HG03139 (cell line): ENCODE data around the gene MESP1.

ENCODE experiments used
- ATAC-seq: cut with Tn5 transposase; IDR thresholded peaks from one replicate; pipeline ENCODE4 v1.9.1; 2021; ENCODE audit not compliant: unreplicated experiment

MESP1 gene

DNA sequence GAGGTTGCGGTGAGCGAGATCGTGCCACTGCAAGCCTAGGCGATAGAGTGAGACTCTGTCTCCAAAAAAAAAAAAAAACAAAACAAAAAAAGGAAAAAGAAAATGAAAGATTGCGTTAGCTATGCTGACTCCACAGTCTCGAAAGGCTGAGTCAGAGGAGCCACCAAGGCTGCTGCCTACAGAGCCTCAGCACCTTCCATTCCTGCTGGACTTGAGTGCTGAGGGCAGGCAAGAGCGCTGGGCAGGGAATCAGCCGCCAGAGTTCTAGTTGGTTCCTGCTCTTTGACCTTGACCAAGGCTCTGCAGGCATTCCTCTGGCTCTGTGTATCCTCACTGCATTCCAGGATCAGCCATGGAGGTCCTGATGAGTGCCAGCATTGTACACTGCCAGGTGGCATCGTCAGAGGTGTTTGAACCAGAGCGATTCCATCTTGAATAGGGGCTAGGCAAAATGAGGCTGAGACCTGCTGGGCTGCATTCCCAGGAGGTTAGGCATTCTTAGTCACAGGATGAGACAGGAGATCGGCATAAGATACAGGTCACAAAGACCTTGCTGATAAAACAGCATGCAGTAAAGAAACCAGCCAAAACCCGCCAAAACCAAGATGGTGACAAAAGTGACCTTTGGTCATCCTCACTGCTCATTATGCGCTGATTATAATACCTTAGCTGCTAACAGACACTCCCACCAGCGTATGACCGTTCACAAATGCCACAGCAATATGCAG lies 31.0 kb upstream of the MESP1 start:
- ATAC-seq = no peak

DNA sequence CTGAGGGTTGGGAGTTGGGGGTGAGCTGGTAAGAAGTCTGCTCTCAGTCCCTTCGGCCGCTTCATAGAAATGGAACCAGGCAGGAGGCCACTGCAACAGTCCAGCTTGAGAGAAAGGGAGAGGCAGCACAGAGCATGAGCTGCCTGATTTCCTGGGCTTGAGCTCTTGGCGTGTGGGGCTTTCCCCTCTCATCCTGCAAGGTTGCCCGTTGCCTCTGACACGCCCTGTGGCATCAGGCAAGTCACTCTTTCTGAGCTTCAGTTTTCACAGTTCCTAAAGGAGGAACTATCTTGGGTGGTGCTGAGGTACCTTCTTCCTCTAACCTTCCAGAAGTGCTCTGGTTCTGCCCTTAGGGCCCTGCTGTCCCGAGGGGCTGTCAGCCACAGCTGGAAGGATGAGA lies 30.0 kb upstream of the MESP1 start:
- no peak for ATAC-seq

DNA sequence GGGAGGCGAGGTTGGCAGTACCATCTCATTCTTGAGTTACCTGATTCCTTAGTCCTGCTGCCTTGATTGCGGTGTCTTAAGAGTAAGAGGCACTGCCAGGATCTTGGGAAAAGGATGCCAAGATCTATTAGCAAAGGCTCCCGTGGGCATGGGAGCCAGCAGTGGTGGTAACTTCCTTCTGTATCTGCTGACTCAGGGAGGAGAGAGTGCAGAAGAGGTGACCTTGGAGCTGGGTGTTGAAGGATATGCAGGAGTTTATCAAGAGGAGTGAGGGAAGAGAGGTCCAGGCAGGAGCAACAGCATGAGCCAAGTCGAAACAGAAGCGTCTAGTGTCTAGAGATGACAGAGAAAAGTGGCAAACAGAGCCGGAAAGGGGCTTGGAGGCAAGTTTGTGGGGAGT lies 29.6 kb upstream of the MESP1 start:
- ATAC-seq = no peak

DNA sequence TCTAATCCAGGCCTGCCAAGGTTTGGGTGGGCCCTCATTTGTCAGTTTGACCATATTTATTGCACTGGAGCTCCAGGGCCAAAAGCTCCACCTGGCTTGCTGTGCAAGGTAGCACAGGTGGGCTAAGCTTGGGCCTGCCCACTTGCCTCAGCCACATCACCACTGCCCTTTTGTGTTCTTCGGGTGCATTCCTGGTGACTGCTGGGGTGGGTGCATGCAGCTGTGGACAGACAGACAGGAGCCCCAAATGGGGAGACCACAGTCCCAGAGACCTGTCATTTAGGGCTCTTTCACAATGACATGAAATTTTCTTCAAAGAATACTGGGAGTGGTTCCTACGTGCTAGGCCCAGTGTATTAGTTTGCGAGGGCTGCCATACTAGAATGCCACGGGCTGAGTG lies 27.8 kb upstream of the MESP1 start:
- no peak for ATAC-seq

DNA sequence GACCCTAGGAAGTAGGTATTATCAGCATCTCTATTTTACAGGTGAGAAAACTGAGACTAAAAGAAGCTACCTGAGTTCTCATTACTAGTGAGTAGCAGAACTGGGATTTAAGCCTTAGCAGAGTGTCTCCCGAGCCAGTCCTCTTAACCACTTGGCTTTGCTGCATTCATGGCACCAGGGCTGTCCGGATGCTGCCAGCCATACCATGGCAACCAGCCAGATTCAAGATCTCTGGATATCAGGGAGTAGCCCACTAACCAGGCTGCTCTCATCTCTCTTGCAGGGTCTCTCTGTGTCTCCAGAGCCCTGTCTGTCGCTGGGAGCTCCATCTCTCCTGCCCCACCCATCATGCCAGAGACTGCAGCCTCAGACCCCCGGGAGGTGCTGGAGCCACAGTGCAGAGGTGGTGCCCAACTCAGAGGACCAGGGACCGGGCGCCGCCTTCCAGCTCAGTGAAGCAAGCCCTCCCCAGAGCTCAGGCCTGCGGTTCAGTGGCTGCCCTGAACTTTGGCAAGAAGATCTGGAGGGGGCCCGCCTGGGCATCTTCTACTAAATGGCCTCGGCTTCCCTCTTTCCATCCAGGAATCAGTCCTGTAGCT lies 26.8 kb upstream of the MESP1 start:
- no peak for ATAC-seq

DNA sequence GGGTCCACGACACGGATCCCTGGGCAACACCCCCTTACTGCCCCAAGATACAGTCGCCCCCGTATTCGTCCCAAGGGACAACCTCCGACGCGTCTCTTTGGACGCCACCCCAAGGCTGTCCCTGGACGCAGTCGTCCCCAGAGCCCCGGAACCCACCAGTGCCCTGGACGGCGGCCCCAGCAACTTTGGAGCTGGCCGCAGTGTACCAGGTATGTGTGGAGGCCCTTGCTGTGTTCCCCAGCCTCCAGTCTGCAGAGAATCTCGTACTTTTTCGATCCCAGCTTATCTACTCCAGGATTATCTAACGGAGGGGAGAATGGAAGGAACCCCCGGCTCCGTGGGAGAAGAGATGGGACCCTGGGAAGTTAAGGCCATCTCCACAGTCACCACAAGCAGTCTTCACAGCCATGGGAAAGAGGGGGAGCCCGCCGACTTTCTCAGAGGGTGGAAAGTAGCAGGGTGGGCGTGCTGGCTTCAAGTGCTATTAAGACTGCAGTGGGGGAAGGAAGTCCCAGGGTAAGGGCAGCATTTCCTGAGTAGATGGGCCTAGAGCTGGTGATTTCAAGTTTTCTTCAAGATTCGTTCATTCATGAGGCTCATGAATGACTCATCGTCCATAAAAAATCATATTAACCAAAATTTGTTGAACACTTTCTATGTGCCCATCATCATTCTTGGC lies 26.2 kb upstream of the MESP1 start:
- ATAC-seq = no peak

DNA sequence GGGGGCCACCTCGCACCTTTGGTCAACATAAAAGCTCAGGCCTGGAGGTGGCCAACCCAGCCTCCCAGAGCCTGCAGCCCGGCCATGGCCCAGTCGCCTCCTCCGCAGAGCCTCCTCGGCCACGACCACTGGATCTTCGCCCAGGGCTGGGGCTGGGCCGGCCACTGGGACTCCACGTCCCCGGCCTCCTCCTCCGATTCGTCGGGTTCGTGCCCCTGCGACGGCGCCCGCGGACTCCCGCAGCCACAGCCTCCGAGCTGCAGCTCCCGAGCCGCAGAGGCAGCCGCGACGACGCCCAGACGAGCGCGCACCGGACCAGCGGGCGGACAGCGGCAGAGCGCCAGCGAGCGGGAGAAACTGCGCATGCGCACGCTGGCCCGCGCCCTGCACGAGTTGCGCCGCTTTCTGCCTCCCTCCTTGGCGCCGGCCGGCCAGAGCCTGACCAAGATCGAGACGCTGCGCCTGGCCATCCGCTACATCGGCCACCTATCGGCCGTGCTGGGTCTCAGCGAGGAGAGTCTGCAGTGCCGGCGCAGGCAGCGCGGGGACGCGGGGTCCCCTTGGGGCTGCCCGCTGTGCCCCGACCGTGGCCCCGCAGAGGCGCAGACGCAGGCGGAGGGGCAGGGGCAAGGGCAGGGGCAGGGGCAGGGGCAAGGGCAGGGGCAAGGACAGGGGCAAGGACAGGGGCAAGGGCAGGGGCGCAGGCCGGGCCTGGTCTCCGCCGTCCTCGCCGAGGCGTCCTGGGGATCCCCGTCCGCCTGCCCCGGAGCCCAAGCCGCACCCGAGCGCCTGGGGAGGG lies 25.4 kb upstream of the MESP1 start, which contains the start of gene MESP2:
Gene MESP2 (plus strand): TSS at position 59 of the 799 bp plus-strand sequence. CDS start 26 bp downstream, at position 85.
- no peak for ATAC-seq

DNA sequence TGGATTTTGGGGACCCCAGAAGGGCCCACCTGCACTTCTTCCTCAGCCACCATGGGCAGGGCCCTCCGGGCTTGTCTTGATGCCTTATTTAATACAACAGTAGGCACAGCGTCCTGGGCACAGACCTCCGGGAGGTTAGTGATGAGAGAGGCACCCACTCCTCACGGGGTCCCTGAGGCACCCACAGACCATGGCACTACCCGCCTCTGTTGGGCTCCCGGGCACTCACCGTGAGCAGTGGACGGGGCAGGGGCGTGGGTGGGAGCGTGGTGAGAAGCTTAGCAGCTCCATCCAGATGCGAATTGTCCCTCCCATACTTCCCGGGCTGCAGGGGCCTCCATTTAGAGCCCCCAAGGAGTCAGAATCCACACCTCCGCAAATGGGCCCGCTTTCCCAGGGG lies 24.8 kb upstream of the MESP1 start:
- no peak for ATAC-seq

DNA sequence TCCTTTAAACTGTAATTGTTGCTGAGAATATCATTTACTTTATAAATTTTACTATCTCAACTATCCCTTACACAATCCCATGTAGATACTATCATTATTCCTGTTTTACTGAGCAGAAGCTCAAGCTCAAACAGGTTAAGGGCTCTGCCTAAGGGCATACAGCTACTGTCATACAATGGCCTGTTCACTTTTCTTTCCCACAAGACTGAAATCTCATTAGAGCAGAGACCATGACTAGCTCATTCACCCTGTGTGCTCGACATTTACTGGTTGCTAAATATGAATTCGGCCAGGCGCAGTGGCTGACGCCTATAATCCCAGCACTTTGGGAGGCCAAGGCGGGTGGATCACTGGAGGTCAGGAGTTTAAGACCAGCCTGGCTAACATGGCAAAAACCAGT lies 23.4 kb upstream of the MESP1 start:
- ATAC-seq = no peak

DNA sequence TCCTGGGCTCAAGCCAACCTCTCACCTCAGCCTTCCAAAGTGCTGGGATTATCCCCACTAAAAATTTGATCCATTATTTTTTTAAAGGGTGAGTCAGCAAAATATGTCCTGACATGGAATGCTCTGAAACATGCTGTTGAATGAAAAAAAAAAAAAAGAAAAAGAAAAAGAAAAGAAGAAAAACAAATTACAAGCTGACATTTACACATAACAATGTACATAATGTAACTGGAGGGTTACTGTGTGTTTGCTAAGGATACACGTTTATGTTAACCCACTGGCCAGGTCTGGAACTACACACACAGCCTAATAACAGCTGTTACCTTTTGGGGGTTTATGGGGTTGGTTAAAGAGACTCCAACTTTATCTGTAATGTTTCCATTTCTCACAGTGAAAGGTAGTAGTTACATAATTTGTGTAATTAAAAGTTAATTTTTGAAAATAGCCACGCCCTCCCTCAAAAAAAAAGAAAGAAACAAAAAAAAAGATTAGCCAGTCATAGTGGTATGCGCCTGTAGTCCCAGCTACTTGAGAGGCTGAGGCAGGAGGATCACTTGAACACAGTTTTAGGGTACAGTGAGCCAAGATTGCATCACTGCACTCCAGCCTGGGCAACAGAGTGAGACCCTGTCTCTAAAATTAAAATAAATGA lies 22.0 kb upstream of the MESP1 start:
- ATAC-seq = no peak

DNA sequence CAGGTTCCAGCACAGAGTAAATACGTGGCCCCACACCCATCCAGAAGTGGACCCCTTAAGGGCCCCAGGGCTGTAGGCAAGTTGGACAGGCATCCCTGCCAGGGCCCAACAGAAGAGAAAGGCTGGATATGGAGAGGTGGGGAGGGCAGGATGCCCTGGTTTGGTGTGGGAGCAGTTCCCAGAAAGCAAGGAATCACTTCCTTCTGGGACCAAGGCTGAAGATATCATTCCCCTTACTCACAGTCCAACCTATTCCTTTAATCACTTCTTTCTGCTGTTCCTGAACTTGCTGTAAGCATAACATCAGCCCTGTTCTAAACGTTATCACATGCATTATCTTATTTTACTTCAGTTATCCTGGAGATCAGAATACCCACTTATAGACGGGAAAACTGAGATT lies 19.0 kb upstream of the MESP1 start:
- no peak for ATAC-seq

DNA sequence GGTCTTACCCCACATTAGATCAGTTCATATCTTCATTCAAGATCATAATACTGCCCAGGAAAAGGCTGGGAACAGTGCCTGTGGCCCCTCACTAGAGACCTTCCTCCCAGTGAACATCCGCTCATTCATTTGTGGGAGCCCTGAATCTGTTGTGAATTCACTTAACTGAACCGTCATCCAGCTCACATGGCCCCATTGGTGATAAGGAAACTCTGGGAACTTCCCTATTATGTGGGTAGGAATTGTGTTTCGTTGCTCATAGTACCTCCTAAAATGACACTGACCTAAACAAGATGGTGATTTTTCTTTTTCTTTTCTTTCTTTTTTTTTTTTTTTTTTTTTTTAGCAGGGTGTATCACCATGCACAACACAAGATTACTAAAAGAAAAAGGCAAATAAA lies 18.3 kb upstream of the MESP1 start:
- ATAC-seq = no peak

DNA sequence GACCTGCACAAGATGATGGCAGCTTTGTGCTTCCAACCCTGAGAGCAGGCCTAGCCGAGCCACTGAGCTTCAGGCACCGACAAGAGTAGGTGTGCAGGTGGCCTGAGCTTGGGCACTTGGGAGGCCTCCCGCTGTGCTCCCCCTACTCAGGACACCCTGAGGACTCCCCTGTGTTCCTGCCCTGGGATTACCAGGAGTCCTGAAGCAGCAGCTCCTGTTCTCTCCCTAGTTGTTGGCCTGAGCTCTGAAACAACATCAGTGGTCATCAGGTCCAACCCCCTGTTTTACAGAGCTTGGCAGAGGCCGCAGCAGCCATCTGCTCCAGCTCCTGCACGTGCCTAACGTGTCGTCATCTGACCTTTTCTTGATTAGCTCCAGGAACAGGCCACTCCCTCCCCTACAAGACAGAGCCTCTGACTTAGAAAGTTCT lies 17.0 kb upstream of the MESP1 start:
- ATAC-seq = no peak

DNA sequence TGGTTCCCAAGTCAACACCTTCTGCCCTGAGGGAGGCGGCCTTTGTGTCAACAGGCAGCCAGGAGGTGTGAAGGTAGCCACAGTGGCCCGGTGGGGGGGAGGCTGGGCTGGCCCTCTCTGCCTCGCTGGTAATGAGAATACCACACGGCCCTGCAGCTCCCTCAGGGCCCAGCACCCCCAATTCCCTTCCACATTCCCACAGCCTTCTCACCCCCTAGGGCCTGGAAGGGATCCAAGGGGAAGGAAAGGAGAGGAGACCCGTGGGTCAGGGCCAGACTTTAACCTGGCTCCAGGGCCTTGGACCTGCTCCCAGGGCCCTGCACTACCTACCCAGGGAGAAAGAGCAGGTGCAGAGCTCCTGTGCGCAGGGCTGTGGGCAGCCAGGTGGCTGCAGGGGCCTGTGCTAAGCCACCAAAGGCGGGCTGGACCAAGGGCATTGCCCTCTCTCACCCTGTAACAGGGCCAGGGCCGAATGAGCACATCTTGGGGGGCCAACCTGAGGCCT lies 16.4 kb upstream of the MESP1 start:
- no peak for ATAC-seq

DNA sequence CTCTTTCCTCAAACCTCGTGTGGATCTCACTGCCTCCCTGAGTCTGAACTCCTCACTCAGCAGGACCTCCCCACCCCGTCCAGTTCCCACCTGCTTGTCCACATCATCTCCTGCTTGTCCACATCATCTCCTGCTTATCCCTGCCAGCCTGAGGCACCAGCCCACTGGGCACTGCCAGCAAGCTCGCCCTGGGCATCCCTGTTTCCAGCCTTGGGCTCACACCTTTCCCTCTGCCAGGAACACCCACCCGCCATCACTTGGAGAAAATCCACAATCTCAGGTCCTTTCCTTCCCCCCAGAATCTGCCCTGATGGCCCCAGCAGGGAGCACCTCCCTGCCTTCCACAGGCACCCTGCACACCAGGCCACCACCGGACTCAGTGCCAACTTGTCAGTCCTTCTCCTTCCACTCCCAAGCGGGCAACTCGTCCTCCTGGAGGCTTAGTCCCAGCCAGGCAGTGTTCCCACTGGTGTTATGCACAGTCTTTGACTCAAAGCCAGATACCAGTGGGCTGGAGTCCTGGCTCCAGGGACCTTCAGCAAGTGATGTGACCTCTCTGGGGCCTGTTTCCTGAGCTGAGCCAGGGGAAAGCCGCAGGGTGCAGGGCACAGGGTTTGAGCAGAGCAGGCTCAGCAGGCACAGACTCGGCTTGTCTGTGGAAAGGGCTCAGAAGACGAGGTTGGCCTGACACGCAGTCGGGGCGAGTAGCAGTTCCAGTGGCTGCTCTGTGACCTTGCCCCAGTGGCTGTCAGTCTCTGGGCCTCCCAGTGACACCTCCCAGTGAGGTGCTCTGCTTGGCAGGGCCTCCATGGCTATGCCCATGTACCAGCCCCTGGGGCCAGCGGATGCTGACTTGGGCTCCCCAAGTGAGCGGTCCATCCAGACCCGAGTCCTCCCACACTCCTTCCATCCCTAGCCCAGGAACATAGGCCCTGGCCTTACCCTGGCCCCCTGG lies 15.6 kb upstream of the MESP1 start:
- no peak for ATAC-seq

DNA sequence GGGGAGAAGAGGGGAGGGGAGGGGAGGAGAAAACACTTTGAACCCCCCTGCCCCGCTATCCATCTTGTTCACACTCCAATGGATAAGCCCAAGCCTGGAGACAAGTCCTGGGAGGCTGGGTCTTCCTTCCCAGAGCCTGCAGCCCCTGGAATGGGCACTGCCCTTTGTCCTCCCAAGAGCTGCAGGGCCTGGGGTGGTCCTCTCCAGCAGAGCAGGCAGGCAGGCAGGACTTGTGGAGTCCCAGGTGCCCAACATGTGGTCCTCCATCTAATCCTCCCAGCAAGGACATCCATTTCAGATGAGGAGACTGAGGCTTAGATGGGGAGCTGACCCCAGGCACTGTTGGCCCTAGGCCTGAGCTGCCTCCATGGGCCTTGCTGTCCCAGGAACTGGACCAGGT lies 14.6 kb upstream of the MESP1 start:
- ATAC-seq = no peak

DNA sequence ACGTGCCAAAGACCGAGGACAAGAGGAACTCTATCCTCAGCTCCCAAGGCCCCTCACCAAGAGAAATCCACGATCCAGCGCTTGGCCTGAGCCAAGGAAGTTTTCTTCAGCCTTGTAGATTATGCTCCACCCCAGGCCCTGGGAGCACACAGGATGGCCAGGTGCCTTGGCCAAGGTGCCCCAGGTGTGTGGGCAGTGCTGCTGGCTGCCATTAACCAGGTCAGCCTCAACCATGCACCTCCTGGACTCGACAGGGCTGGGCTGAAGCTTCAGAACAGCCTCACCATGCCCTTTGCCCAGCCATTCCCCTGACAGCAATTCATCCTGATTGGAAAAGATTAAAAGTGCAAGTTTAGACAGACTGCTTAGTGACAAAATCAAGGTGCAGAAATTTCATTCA lies 10.9 kb upstream of the MESP1 start:
- ATAC-seq = no peak

DNA sequence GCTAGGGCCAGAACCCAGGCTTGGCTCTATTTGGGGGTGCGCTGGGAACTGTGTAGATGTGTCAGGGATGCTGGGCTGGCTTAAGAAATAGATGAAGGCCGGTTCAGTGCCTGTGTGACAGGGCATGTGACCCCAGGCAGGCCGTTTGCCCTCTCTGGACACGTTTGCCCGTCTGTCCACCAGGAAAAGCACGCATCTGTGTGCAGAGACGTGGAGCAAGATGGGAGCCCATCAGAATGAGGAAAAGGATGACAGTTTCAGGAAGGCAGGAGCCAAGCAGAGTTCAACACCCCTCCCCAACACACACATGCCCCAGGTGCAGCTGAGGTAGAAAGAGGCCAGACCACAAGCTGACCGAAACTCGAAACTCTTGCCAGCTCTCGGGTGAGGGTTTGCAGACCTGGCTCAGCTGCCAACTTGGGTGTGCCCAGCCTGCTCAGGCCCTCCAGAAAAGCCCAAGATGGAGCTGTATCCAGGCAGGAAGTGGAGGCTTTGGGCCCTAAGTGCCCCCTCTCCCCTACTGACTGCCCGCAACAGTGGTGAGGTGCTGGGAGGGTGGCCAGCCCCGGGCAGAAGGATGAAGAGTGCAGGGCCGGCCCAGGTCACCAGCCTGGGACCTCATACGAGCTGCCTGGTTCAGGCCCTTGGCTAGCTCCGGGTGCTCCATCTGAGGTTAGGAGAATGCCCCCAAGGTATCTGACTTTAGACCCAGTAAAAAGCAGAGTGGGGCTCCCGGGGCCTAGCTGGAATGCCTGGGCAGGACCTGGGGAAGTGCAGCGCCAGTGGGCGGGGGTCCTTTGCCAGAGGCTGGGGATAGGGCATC lies 10.2 kb upstream of the MESP1 start:
- no peak for ATAC-seq
